GOT3 (cell line): ENCODE results near the gene SVEP1.
"Not testable (repeated sequence)": the region's sequence is repeated elsewhere in the genome, so short reads cannot be mapped to it uniquely, and the experiment has no call there.

Experiments used
- DNase-seq: peaks from one replicate; lab custom pipeline; 2025; ENCODE audit warnings: mixed read lengths; lab: John Stamatoyannopoulos, UW

Gene SVEP1

DNA sequence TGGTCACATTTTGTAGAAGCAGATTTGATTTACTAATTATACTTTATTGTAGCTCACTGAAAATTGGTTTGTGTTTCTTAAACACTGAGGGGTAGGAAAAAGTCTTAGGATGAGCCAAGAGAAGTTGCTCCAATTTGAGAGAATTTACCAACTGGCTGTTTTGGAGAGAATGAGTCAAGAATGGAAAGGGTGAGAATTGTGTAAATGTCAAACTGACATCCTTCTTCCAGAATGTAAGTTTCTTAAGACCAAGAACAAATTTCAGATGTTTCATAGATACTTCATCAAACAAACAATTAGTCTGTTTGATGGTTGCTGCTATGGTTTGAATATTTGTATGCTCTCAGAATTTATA, 135.7 kb downstream of the SVEP1 start:
- no peak for DNase-seq

DNA sequence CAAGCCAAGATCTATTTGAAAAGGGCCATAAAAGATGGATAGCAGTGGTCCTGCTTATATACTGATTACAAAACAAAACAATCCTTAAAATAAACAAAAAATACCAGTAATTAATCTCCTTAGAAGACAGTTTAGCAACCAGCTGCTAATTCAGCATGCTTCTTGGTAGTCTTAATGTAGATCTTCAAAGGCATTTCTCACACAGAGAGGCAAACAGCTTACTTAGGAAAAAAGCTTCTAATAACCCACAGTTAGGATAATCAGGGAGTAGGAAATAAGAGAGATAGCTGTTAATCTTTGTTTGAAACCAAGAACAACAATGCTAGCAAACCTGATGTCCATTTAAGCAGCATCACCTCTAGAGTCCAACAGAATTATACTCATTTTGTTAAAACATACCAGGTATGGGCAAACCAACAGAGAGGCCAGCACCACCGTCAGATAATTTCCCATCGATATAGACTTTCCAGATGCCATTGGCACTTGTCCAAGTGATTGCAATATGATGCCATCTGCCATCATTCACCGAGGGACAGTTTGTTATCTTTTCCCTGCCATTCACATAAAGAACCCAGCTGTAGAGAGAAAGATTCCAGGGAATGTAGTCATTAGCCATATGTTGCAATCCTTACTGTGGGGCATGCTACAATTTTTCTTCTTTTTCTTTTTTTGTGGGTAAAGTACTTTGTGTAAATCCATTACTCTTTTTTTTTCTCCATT, 136.2 kb downstream of the SVEP1 start:
- peak; percentile 1 for DNase-seq

DNA sequence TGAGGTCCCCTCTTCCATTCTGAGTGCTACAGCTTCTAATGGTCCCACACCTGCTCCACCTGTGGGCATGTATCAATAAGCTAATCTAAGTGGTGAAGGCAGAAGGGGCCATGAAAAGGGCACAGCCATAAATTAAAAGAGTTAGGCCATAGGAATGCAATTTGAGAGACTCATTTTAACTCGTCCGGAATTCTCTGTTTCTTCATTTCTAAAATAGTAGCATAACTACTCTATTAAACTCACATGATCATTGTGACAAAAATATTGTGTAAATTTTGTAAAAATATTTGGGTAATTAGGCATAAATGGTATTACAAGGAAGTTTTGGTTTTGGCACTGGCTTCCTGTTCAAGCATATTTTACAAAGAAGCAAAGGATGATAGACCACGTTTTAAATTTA, 138.7 kb downstream of the SVEP1 start:
- no peak for DNase-seq

DNA sequence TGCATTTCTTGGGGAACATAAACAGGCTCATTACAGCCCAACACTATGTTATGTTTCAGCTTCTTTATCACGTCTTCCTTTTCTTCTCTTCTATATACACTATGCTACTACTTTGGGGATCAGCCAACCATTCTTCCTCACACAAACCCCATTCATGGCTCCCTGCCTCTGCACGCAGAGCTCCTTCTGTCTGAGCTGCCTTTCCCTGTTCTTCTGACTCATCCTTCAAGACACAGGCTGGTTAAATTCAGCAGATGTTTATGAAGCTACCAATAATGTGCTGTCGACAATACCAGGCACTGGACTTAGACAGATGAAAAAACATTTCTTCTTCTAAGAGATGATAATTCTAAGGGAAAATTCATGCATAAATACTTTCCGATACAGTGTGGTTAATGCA, 139.4 kb downstream of the SVEP1 start:
- DNase-seq, result no peak

DNA sequence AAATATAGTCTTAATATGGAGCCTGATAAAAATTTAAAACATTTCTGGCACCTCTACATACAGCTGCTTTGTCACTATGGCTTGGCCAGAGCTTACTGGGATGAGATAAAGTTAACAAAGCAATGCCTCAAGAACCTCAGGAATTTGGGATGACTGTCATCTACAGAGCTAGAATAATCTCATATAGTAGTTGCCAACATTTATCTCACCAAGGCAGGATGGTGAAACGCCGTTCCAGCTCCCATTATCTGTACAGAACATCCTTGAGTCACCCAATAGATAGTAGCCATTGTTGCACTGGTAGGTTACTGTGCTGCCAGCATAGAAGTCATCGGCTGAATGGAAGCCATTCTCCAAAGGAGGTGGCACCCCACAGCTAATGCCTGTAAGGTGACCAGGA, 147.3 kb downstream of the SVEP1 start:
- no peak for DNase-seq

DNA sequence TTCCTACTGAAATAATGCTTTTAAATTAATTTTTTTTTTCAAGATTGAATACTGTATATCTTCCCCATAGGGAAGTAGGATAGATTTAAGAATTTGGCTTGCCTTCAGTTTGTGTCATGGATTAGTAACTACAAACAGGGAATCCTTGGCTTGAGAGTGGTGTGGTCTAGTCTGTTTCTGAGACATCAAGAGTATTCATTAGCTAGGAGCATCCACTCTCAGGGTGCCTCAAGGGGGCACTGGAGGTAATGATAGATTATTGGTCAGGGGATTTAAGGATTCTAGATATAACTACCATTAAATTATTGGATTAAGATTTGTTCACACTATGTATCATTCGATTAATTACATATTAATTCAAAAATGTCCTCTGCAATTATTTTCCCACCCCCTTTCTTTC, 150.1 kb downstream of the SVEP1 start:
- DNase-seq, result no peak

DNA sequence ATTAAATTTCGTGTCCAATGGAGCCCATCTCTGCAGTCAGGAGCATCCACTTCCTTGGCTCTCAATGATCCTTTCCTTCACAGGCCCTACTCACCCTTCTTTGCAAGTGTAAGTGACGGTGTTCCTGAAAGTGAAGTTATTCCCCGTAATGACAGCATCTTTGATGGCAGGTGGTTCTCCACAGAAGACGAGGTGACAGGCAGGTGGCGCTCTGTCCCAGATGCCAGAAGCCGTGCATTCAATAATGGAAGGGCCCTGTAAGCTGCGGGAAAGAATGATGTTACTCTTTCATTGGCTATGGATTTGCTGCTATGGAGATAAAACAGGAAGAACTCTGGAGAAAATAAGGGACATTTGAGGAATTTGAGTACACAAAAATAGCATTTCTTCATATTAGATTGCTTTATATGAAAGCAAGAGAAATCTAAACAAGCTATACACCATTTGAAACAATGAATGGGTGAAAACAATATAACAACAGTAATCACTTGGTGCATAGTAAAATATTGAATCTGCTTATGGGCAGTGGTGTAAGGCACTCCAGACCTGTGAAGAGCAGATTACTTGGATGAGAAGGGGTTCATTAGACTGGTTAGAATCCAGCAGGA, 151.9 kb downstream of the SVEP1 start:
- no peak for DNase-seq

DNA sequence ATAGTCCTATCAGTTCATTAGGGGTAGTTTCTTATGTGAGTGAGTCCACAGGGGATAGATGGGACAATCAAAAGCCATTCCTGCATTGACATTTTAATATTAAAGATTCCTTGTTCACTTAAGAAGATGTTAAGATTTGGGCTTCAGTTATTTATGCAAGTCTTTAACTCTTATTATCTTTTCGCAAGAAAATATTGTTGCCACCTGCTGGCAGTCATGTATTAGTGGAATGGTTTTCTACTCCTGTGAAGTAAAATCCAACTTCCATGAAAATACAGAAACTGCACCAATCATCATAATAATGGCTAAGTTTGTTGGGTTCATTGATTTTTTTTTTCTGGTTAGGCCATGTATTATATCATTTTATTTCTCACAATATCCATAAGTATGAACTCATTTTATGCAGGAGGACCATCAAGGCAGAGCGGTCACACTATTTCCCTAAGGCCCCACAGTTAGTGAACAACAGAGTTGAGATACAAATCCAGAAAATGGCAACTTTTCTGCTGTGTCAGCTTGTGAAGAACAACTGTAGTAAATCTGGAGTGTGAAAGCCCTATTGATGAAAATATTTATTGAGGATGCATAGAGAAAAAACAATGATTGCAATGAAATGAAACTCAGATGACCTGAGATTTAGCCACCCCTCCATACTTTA, 153.4 kb downstream of the SVEP1 start:
- DNase-seq, result no peak

DNA sequence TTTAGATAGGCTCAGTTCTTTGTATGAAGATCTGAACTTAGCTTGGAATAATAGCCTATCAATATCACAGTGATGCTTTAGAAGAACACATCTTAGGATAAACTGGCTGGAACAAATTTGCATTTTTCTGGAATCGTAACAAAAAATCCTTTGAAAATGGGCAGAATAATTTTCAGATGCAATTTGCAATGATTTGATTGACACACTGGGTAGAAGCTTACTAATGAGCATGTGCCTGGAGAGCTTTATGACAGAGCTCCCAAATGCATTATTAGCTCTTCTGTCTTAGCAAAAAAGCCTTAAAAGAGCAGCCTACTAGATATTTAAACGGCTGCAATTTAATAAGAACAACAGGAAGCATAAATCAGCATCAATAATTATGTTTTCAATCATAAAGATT, 165.1 kb downstream of the SVEP1 start:
- DNase-seq, result no peak

DNA sequence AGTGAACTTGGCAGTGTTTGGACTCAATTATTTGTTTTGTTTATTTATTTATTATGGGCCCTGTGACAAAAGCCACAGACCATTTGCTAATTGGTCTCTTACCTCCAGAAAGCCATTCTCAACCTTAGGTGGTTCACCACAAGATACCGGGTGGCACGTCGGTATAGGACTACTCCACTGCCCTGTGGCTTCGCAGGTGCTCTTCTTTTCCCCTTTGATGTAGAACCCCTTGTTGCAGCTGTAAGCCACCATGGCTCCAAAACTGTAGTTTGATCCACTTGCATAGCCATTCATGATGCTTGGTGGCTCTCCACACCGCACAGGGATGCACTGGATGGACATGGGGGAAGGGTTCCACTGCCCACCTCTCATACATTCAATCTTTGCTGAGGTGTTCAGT, 168.6 kb downstream of the SVEP1 start:
- DNase-seq, result no peak

DNA sequence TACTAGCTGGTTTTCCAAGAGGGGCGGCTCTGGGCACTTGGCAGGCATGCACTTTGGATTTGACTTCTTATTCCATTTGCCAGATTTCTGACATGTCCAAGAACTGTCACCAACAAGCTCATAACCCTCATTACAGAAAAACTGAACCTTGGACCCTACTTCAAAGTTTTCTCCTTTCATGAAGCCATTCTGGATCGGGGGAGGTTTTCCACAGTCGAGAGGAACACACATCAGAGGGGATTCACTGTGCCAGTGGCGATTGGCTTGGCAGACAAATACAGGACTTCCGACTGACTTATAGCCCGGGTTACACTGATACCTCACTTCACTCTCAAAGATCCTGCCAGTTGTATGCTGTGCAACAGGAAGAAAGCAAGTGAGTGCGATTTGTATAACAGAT, 170.9 kb downstream of the SVEP1 start:
- no peak for DNase-seq

DNA sequence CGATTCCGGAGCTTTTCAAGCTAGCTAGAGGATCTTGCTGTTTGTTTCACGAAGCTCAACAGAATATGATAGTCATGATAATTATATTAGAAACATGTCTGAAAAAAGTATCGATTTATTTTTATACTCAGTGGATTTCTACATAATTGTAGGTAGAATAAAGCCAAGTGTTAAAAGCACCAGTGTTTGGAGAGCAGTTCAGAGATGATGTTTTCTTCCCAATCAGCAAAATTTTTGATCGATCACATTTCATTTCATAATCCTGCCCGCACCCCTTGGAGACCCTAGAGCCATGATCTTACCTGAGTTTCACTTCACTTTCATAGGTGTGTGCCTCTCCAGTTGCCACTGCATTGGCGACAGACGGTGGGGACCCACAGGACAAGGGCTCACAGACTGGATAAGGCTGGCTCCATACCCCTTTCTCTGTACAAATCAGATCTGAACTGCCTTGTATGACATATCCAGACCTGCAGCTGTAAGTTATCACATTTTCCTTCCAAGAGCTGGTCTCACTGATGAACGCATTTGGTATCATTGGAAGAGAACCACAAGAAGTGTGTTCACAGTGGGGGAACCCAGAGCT, 173.6 kb downstream of the SVEP1 start:
- no peak for DNase-seq

DNA sequence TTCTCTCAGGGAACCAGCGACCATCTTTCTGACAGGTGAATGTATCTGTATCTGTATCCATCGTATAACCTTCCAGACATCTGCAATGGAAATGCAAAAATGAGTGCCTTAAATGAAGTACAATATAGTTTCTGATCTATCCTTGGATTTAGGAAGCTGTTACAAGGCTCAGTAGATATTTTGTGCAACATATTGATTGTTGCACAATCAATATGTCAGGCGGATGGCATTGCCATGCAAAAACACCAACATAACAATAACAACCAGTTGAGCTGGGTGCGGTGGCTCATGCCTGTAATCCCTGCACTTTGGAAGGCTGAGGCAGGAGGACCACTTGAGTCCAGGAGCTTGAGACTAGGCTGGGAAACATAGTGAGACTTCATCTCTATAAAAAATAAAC, 175.1 kb downstream of the SVEP1 start:
- no peak for DNase-seq

DNA sequence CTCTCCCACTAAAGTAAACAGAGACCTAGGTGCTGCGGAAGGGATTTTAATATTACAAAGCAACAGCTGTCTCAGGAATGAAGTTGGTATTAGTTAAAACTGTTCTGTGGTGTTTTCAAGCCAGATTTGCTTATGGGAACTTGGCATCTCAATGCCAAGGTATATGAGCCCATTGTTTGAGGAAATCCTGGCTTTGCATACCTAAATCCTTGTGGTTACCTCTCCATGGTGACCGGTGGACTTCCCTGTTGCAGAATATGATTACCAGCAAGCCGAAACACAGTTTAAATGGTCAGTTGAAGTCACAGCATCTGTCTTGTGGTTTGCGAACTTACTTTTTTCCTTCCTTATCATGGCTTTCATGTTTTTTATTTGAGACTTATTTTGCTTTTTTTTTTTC, 179.6 kb downstream of the SVEP1 start:
- no peak for DNase-seq

DNA sequence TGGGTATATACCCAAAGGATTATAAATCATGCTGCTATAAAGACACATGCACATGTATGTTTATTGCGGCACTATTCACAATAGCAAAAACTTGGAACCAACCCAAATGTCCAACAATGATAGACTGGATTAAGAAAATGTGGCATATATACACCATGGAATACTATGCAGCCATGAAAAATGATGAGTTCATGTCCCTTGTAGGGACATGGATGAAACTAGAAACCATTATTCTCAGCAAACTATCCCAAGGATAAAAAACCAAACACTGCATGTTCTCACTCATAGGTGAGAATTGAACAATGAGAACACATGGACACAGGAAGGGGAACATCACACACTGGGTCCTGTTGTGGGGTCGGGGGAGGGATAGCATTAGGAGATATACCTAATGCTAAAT, 180.5 kb downstream of the SVEP1 start:
- DNase-seq, result not testable (repeated sequence)

DNA sequence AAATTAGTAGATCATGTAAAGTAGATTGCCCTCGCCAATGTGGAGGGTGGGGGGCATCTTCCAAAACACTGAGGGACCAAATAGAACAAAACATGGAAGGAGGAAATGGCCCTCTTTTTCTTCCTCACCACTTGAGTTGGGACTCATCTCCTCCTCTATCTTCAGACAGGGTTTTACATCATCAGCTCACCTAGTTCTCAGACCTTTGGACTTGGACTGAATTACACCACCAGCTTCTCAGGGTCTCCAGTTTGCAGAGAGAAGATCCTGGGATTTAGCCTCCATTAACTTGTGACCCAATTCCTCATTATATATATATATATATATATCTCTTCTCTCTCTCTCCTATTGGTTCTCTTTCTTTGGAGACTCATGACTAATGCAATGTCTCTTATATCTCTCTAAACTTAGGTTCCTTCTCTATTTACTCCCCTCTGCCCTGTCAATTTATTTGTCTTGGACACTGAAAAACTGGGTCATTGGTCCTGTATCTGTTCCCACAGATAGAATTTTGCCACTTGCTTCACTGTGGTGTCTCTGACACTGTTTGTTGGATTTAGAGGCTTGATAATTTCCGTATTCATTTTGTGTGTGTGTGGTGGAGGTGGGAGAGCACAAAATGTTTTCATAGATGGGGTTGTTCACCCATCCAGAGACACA, 187.6 kb downstream of the SVEP1 start:
- DNase-seq, result no peak

DNA sequence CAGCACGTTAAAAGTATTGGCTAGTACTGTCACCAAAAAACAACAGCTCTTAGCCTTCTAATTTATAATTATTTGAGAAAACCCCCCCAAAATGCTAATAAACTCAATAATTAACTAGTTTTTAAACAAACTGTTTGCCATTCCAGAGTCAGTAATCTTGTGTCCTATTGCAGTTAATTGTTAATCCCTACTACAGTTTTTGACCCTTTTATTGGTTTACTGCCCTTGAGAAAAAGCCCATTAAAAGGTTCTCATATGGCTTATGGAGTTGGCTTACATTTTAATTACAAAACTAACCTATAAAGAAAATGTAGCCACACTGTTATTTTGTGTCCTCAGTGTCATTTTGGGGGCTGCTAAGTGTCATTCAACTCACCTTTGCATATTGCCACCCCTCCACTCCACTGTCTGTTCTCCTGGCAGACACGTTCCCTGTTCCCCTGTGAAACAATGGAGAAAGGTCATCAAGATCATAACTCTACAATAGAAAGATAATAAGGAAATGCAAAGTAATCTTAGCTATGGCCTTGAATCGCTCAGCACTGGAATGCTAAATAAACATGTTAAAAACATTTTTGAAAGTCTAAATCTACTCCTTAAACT, 190.3 kb downstream of the SVEP1 start:
- no peak for DNase-seq

DNA sequence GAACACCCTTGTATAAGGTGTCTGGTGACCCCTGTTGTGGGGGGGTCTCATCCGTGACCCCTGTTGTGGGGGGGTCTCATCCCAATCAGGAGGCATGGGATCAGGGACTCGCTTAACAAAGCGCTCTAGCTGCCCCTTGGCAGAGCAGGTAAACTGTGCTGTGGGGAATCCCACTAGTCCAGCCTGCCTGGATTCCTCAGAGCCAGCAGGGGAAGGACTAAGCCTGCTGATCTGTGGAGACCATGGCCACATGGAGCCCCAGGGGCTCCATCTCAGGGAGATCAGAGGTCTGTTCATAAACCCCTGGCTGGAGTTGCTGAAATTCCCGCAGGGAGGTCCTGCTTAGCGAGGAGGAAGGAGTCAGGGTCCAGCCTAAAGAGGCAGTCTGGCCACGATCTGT, 196.1 kb downstream of the SVEP1 start:
- no peak for DNase-seq

DNA sequence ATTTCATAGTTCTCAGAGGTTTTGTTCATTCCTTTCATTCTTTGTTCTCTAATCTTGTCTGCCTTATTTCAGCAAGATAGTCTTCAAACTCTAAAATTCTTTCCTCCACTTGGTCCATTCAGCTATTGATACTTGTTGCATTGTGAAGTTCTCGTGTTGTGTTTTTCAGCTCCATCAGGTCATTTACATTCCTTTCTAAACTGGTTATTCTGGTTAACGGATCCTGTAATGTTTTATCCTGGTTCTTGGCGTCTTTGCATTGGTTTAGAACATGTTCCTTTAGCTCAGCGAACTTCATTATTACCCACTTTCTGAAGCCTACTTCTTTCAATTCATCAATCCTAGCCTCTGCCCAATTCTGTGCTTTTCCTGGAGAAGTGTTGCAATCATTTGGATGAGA, 196.8 kb downstream of the SVEP1 start:
- DNase-seq, result no peak

DNA sequence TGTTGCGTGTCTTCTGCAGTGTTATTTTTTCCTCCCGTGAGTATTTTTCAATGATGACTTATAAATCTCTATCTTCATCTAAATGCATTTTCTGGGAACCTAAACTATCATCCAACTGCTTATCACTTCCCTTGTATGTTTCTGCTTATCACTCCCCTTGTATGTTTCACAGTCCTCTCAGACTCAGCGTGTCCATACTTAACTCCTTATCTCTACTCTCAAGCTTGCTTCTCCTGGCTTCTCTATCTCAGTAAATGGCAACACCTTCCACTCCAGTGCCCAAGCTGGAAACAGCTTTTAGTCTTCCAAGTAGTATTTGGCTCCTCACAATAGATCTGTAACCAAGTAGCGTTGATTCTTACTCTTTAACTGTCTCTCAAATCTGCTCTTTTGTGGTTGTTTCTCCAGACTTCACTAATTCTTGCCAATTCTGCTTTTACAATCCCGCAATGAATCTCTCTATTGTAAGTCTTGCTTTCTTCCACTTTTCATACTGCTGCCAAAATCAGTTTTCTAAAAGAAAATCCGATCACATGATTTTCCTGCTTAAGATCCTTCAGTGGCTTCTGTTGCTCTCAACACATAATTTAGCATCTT, 208.0 kb downstream of the SVEP1 start:
- no peak for DNase-seq

DNA sequence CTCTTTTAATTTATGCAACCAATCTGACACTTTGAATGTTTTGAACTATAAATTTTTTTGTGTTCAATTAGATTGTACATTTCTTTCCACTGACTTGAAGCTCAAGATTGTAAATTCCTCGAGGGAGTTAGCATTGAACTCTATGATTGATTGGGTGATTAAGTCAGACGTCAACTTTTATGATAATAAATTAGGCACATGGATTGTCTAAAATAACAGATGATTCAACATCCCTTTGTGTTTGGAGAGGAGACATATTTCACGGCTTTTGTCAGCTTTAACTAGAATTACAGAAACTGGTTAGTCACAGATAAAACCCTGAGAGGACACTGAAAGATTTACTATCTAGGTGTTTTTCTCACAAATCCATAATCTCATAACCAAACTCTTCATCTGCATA, 209.2 kb downstream of the SVEP1 start:
- no peak for DNase-seq

DNA sequence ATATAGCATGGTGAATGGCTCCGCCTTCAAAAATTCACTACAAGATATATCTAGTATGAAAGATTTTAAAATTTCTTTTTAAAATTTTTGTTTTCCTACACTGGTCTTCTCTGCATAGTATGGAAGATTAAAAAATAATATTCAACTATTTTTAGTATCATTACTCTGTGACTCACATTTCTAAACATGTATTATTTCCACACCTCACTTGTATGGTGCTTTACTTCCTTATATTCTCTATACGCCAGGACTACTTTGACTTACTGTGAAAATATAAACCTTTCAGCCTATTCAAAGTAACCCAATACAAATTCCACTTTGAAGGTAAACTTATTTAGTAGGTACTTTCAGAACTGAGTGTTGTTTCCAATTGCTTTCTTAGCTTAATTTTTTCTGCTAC, 215.1 kb downstream of the SVEP1 start:
- no peak for DNase-seq
